ENCODE measurements around the gene RIOK2. TPM values are rescaled to one million over a fixed set of nuclear protein-coding genes. Genes with fewer than 3 reads are reported as not detected.

The RIOK2 gene
- total and polyA plus RNA-seq, 2 of the 8 experiments (the other 6 are each of a cell fraction or from before 2014, with no cell fraction given), result 5.4 to 35.0 TPM

DNA sequence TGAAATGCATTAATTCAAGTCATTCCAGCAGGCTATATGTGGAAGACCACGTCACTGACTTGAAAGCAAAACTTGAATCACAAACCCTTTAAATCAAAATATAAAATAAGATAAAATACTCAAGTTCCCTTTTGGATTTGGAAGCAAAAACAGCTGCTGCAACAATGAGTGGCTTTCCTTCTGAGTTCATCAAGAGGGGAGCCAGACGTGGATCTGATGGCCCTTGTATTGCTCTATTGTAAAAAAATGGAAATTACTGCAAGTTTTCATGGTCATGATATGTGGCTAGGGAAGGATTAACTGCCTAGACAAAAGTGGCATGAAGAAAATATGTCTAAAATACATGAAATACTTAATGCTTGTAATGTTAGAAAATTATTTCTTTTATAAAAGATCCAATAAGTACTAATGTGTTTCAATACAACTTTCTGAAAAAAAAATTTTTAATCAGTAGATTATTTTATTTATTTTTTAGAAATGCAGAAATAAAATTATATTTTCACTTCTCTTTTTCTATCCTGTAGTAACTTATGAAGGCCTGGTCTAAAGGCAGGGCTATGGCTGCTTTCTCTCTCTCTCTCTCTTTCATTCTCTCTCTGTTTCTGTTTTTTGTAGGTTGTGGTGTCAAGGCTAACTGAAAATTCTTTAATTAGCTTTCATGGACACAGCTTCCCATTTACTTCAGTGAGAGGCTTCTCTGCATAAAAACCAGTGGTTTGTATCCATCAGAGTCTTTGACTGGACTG lies 64.6 kb downstream of the RIOK2 start:
- FAIRE-seq (no peak), DNase-seq (ENCODE audit: low read depth in 1 of 2, low spot score in 2 of 2) (no peak)
- Histone ChIP-seq H3K23ac (ENCODE audit: insufficient read length) (no peak overlapping the region), H4K91ac (replicated peaks; ENCODE audit: insufficient read length, low read length) (no peak overlapping the region), H2BK15ac (ENCODE audit: low read length) (no peak overlapping the region), H3K23me2 (ENCODE audit: low read depth, low read length) (no peaks in the 10 kb centered on the region), H3K56ac (replicated peaks; ENCODE audit: insufficient read length, low read depth, low read length) (no peak overlapping the region), H2BK5ac (ENCODE audit: low read depth, low read length) (no peak overlapping the region), H3K27me3 (replicated peaks in 1 of 4; ENCODE audit: control insufficient read depth in 3 of 4, extremely low read depth in 1 of 4, insufficient read depth in 3 of 4, low read length in 3 of 4) (no peaks in the 10 kb centered on the region), H3K4me2 (ENCODE audit: insufficient read depth in 1 of 2, low read depth in 2 of 2, low read length in 2 of 2) (no peak overlapping the region), H2BK20ac (ENCODE audit: low read length) (no peak overlapping the region), H3K4ac (replicated peaks; ENCODE audit: insufficient read length, low read depth, low read length) (no peak overlapping the region), H2BK12ac (ENCODE audit: low read depth, low read length) (no peak overlapping the region), H3K4me3 (ENCODE audit: extremely low read depth in 1 of 4, insufficient read depth in 2 of 4, low read depth in 3 of 4, low read length in 4 of 4) (no peak overlapping the region), H4K20me1 (replicated peaks in 1 of 2; ENCODE audit: control insufficient read depth in 1 of 2, insufficient read depth in 2 of 2, low read length in 2 of 2) (no peaks in the 10 kb centered on the region), H3K9me3 (ENCODE audit: insufficient read depth in 2 of 2, low read depth in 1 of 2, low read length in 1 of 2) (no peaks in the 10 kb centered on the region), H3K18ac (ENCODE audit: extremely low read depth, low read length) (no peak overlapping the region), H2AK5ac (ENCODE audit: low read depth, low read length) (no peak overlapping the region), H3K4me1 (replicated peaks in 1 of 4; ENCODE audit: control insufficient read depth in 3 of 4, insufficient read depth in 4 of 4, low read length in 3 of 4) (no peaks in the 10 kb centered on the region), H4K5ac (ENCODE audit: insufficient read length, low read depth, low read length) (no peak overlapping the region), H4K8ac (ENCODE audit: extremely low read depth, insufficient read depth, low read length) (no peak overlapping the region), H3K9ac (replicated peaks in 1 of 4; ENCODE audit: extremely low read depth in 1 of 4, low read depth in 3 of 4, low read length in 3 of 4) (no peak overlapping the region), H3K27ac (ENCODE audit: low read depth, low read length) (no peak overlapping the region), H2AFZ (ENCODE audit: low read length) (no peak overlapping the region), H3K14ac (ENCODE audit: insufficient read length) (no peak overlapping the region), H2BK120ac (replicated peaks; ENCODE audit: low read depth, low read length) (no peak overlapping the region), H3K79me1 (ENCODE audit: low read depth, low read length) (no peaks in the 10 kb centered on the region), H3K79me2 (ENCODE audit: control insufficient read depth in 1 of 2, insufficient read depth in 2 of 2, low read length in 2 of 2) (no peaks in the 10 kb centered on the region), H3K36me3 (ENCODE audit: control insufficient read depth in 2 of 4, insufficient read depth in 4 of 4, low read length in 3 of 4) (no peaks in the 10 kb centered on the region; a peak in 1 of 8 replicates)
- POLR2A ChIA-PET (ENCODE audit: partially characterized antibody), result interaction anchor here (0.6 kb wide), 1 partner anchor 1795 kb away, joined by 4 read pairs; no protein-coding TSS in a partner anchor
- CTCF ChIA-PET (ENCODE audit: partially characterized antibody), result interaction anchor here (1.3 kb wide), 1 partner anchor 24 kb away, joined by 5 read pairs; no protein-coding TSS in a partner anchor
- 95% methylated on average over 2 of the region's 2 CpGs; no CpG with 5 or more reads in 1 of the 2 experiments for WGBS, 2 experiments (ENCODE audit: extremely low coverage in 1 of 2, insufficient coverage in 1 of 2, insufficient read length in 1 of 2, insufficient replicate concordance in 2 of 2, low coverage in 1 of 2, low lambda C conversion rate in 2 of 2, missing lambda C conversion rate in 1 of 2)
- TF ChIP-seq TBP (IDR thresholded peaks at IDR 0.05; ENCODE audit: low read depth, low read length) (no peak), YY1 (IDR thresholded peaks at IDR 0.05; ENCODE audit: low read depth, low read length) (no peak), EGR1 (IDR thresholded peaks at IDR 0.05; ENCODE audit: borderline replicate concordance, low read depth, low read length) (no peak), SP1 (IDR thresholded peaks at IDR 0.05; ENCODE audit: low read depth, low read length) (no peak), SAP30 (IDR thresholded peaks at IDR 0.05; ENCODE audit: insufficient read depth, insufficient replicate concordance, low read length) (no peak), CHD1 (IDR thresholded peaks at IDR 0.05; ENCODE audit: low read depth, low read length) (no peak), MAFK (IDR thresholded peaks at IDR 0.05; ENCODE audit: low read depth, low read length) (no peak)
